Sigmoid colon (tissue), 7 donors: ENCODE results near the gene SEC23B. TPM values are rescaled to one million over a fixed set of nuclear protein-coding genes. Genes with fewer than 3 reads are reported as not detected.
"Not testable (repeated sequence)": the region's sequence is repeated elsewhere in the genome, so short reads cannot be mapped to it uniquely, and the experiment has no call there.

Experiments
- DNase-seq: peaks from one replicate; pipeline ENCODE4 v3.0.0-alpha.2; 2019
- H3K27ac ChIP-seq, 4 donors: fragments of 200-600 bp; sonication (generic); one replicate each; pipeline ENCODE4 v1.5.1; 2016 to 2019; ENCODE audit warnings: mild to moderate bottlenecking in 1 of 4
- H3K27me3 ChIP-seq, 3 donors: fragments of 200-600 bp; sonication (generic); one replicate each; pipeline ENCODE4 v1.5.1; 2019; ENCODE audit warnings: mild to moderate bottlenecking in 1 of 3
- H3K36me3 ChIP-seq, 4 donors: fragments of 200-600 bp; sonication (generic); one replicate each; pipeline ENCODE4 v1.5.1; 2016 to 2019
- H3K4me1 ChIP-seq, 4 donors: fragments of 200-600 bp; sonication (generic); one replicate each; pipeline ENCODE4 v1.5.1; 2017 to 2019
- H3K4me3 ChIP-seq, 4 donors: fragments of 200-600 bp; sonication (generic); one replicate each; pipeline ENCODE4 v1.5.1; 2017 to 2019; ENCODE audit warnings: mild to moderate bottlenecking in 2 of 4, moderate library complexity in 1 of 4
- H3K9me3 ChIP-seq, 4 donors: fragments of 200-600 bp in 3 of 4; sonication (generic) in 3 of 4; one replicate each; pipeline versions ENCODE4 v1.5.1 to v1.6.1; 2013 to 2019
- EP300 ChIP-seq, 4 donors: sonication (generic); formaldehyde crosslinking; IDR thresholded peaks; one replicate each; pipeline ENCODE4 v1.6.1; 2017; ENCODE audit warnings: antibody characterized with exemption in 4 of 4
- POLR2A ChIP-seq, 2 donors: fragments of 450-650 bp; IDR thresholded peaks; one replicate each; pipeline ENCODE4 v1.6.1; 2016; ENCODE audit warnings: antibody characterized with exemption in 2 of 2, mild to moderate bottlenecking in 2 of 2, moderate library complexity in 2 of 2
- POLR2AphosphoS5 ChIP-seq, 4 donors: sonication (generic); formaldehyde crosslinking; IDR thresholded peaks; one replicate each; pipeline ENCODE4 v1.6.1; 2017; ENCODE audit warnings: antibody characterized with exemption in 4 of 4
- WGBS, 2 donors: extraction: QIAGEN DNeasy Blood & Tissue Kit; methylation state at CpG; one replicate each; pipeline ENCODE4 v1.1.7; 2013; 5-methylcytosine and 5-hydroxymethylcytosine counted together
- intact Hi-C: fragments of 100-400 bp; cut with DNase I; formaldehyde crosslinking; loops from one replicate; pipeline ENCODE4 v1.15.1; 2023
- polyA plus RNA-seq, 3 donors: library from polyadenylated mRNA; stranded (reverse); fragments of 200-250 nt; gene quantifications; one replicate each; pipeline ENCODE4 v1.2.3, GENCODE V29; 2013
- total RNA-seq, 4 donors: library from RNA; depleted of rRNA; stranded (reverse); fragments of >200 nt; gene quantifications; one replicate each; pipeline ENCODE4 v1.1.0, GENCODE V29; 2016
- TF ChIP-seq, protein P1 (sequence below), 4 experiments: fragments of 450-650 bp in 3 of 4; fragments of 200-600 bp in 1 of 4; IDR thresholded peaks; one replicate each; pipeline ENCODE4 v1.5.1; 2016 to 2019; ENCODE audit warnings: antibody characterized with exemption in 4 of 4, mild to moderate bottlenecking in 3 of 4, moderate library complexity in 2 of 4
- donor health status: healthy with polysubstance abuse.
- donor health status: Bipolar disorder and iron deficiency.
- donor health status: healthy.

SEC23B gene
- total and polyA plus RNA-seq, 7 donors = 10.5 to 31.4 (median 14.2) TPM

DNA sequence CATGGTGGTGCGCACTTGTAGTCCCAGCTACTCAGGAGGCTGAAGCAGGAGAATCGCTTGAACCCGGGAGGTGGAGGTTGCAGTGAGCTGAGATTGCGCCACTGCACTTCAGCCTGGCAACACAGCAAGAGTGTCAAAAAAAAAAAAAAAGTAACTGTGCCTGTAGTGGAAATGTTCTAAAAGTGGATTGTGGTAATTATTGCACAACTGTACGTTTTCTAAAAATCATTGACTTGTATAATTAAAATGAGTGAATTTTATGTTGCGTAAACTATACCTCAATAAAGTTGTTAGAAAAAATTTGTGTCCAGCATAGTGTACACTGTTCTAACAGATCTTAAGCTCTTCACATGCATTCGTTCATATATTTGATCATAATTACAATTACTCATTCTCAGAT, 5.5 kb downstream of the SEC23B start:
- peaks cover 5 to 70% (median 9%) of the 10 kb centered on the region in 4 donors for H3K36me3 ChIP-seq
- H3K9me3 ChIP-seq = no peaks in the 10 kb centered on the region
- intact Hi-C loops = no loop called here
- H3K4me3 ChIP-seq = no peak overlapping the region
- TF ChIP-seq, protein P1, sequence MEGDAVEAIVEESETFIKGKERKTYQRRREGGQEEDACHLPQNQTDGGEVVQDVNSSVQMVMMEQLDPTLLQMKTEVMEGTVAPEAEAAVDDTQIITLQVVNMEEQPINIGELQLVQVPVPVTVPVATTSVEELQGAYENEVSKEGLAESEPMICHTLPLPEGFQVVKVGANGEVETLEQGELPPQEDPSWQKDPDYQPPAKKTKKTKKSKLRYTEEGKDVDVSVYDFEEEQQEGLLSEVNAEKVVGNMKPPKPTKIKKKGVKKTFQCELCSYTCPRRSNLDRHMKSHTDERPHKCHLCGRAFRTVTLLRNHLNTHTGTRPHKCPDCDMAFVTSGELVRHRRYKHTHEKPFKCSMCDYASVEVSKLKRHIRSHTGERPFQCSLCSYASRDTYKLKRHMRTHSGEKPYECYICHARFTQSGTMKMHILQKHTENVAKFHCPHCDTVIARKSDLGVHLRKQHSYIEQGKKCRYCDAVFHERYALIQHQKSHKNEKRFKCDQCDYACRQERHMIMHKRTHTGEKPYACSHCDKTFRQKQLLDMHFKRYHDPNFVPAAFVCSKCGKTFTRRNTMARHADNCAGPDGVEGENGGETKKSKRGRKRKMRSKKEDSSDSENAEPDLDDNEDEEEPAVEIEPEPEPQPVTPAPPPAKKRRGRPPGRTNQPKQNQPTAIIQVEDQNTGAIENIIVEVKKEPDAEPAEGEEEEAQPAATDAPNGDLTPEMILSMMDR (IDR thresholded peaks at IDR 0.05) = no peak
- no peak for TF ChIP-seq POLR2AphosphoS5 (IDR thresholded peaks at IDR 0.05)
- TF ChIP-seq EP300 (IDR thresholded peaks at IDR 0.05) = no peak
- TF ChIP-seq POLR2A (IDR thresholded peaks at IDR 0.05) = no peak
- no peak overlapping the region for H3K27ac ChIP-seq
- no peaks in the 10 kb centered on the region for H3K27me3 ChIP-seq
- DNase-seq = no peak
- peaks cover 0 to 10% (median 9%) of the 10 kb centered on the region in 4 donors for H3K4me1 ChIP-seq
- WGBS, 2 donors = 88 to 89% methylated on average over 7 of the region's 7 CpGs

DNA sequence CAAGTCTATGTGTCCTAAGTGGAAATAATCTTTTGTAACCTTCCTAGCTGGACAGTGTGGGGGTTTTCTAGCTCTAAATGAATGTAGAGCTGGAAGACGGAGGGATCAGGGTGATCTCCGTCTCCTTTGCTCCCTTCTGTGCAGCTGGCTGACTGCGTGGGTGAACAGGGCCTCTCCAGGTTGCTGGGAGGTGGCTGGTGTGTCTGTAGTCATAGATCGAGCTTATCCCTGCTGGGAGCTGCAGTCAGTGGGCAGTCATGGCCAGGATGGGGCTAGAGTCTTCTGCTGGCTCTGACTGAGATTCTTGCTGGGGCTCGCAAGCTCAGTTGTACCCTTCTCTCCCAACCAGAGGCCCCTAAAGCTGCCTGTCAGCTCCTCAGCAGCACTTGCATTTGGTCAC, 6.4 kb downstream of the SEC23B start:
- DNase-seq = no peak
- H3K36me3 ChIP-seq = peaks cover 5 to 70% (median 9%) of the 10 kb centered on the region in 4 donors
- no peak overlapping the region for H3K27ac ChIP-seq
- 93 to 94% methylated on average over 5 of the region's 5 CpGs for WGBS, 2 donors
- no peaks in the 10 kb centered on the region for H3K27me3 ChIP-seq
- no peaks in the 10 kb centered on the region for H3K9me3 ChIP-seq
- intact Hi-C loops = no loop called here
- H3K4me3 ChIP-seq = no peak overlapping the region
- H3K4me1 ChIP-seq = peaks cover 0 to 1% (median 0%) of the 10 kb centered on the region in 4 donors
- TF ChIP-seq POLR2A (IDR thresholded peaks at IDR 0.05) (no peak), POLR2AphosphoS5 (IDR thresholded peaks at IDR 0.05) (no peak), EP300 (IDR thresholded peaks at IDR 0.05) (no peak)
- TF ChIP-seq, protein P1 (IDR thresholded peaks at IDR 0.05) = no peak

DNA sequence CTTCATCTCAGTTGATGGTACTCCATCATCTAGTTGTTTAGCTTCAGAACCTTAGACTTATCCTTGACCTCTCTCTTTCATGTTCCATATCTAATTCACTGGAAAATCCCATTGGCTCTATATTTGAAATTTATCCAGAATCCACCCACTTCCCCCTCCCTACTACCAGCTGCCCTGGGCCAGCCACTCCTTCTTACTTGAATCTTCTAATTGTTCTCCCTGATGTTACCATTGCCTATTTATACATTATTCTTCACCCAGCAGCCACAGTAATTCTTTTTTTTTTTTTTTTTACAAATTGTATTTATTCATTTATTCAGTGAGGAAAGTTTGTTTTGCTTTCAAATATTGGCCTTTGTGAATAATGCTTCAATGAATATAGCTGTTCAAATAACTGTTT, 8.2 kb downstream of the SEC23B start:
- no peak overlapping the region for H3K4me3 ChIP-seq
- H3K36me3 ChIP-seq = peaks cover 2 to 57% (median 9%) of the 10 kb centered on the region in 4 donors
- TF ChIP-seq POLR2AphosphoS5 (IDR thresholded peaks at IDR 0.05) (no peak), POLR2A (IDR thresholded peaks at IDR 0.05) (no peak), EP300 (IDR thresholded peaks at IDR 0.05) (no peak)
- TF ChIP-seq, protein P1 (IDR thresholded peaks at IDR 0.05) = no peak
- no peaks in the 10 kb centered on the region for H3K4me1 ChIP-seq
- DNase-seq = no peak
- H3K27me3 ChIP-seq = no peaks in the 10 kb centered on the region
- H3K9me3 ChIP-seq = no peaks in the 10 kb centered on the region
- no peak overlapping the region for H3K27ac ChIP-seq
- intact Hi-C loops = no loop called here

DNA sequence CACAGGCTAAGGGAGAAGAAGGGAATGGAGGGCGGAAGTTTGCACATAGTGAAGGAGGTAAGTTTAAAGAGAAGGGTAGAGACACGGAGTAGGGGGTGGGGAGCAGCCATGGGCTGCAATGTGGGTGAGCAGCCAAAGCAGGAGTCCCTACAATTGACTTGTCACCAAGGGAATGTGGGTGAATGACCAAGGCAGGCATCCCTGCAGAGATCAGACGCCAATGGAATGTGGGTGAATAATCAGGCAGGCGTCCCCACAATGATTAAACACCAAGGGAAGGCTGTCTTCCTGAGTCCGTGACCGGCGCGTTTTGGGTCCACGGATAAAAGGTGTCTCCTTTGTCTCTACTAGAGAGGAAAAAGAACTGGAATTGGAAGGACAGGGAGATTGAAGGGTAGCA, 14.3 kb downstream of the SEC23B start:
- H3K4me1 ChIP-seq, H3K9me3 ChIP-seq, DNase-seq, intact Hi-C loops, H3K27ac ChIP-seq, H3K27me3 ChIP-seq, H3K4me3 ChIP-seq: not testable (repeated sequence)
- H3K36me3 ChIP-seq = peaks cover 11 to 38% (median 28%) of the 10 kb centered on the region in 4 donors
- 94% methylated on average over 9 of the region's 9 CpGs for WGBS, 2 donors

DNA sequence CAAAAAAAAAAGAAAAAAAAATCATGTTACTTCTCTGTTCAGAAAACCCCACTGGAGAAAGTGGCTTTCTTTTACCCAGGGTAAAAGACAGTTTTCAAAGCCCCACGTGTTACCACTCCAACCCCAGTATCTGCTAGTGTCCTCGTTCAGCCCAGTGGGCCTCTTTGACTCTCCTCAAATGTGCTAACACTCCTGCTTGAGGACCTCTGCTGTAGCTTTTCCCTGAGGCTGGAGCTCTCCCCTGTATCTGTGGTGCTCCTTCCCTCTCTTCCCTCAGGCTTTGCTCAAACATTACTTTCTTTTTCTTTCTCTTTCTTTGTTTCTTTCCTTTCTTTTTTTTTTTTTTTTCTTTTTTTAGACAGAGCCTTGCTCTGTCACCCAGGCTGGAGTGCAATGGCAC, 15.3 kb downstream of the SEC23B start:
- DNase-seq = no peak
- intact Hi-C loops = no loop called here
- 88 to 96% methylated on average over 2 of the region's 2 CpGs for WGBS, 2 donors
- Histone ChIP-seq H3K4me3 (no peak overlapping the region), H3K27ac (no peak overlapping the region), H3K36me3 (peaks cover 11 to 44% (median 38%) of the 10 kb centered on the region in 4 donors), H3K27me3 (no peaks in the 10 kb centered on the region), H3K4me1 (no peaks in the 10 kb centered on the region), H3K9me3 (no peaks in the 10 kb centered on the region)
- TF ChIP-seq, protein P1 (IDR thresholded peaks at IDR 0.05) = no peak
- TF ChIP-seq POLR2A (IDR thresholded peaks at IDR 0.05) (no peak), EP300 (IDR thresholded peaks at IDR 0.05) (no peak), POLR2AphosphoS5 (IDR thresholded peaks at IDR 0.05) (no peak)
